ENCODE measurements around the gene MKX.

DNA sequence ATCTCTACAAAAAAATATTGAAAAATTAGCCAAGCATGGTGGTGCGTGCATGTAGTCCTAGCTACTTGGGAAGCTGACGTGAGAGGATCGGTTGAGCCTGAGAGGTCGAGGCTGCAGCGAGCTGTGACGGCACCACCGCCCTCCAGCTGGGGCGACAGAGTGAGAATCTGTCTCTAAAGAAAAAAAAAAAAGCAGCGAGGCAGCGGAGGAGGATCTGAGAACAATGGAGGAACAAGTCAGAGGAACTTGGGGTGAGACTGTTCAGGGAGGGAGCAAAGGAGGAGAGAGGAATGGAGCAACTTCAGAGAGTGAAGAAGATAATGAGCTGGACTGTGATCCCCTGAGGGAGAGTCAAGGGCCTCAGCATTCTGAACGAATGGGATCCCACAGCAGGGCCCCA, 85.4 kb downstream of the MKX start:
- TF ChIP-seq, protein P1, sequence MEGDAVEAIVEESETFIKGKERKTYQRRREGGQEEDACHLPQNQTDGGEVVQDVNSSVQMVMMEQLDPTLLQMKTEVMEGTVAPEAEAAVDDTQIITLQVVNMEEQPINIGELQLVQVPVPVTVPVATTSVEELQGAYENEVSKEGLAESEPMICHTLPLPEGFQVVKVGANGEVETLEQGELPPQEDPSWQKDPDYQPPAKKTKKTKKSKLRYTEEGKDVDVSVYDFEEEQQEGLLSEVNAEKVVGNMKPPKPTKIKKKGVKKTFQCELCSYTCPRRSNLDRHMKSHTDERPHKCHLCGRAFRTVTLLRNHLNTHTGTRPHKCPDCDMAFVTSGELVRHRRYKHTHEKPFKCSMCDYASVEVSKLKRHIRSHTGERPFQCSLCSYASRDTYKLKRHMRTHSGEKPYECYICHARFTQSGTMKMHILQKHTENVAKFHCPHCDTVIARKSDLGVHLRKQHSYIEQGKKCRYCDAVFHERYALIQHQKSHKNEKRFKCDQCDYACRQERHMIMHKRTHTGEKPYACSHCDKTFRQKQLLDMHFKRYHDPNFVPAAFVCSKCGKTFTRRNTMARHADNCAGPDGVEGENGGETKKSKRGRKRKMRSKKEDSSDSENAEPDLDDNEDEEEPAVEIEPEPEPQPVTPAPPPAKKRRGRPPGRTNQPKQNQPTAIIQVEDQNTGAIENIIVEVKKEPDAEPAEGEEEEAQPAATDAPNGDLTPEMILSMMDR (IDR thresholded peaks at IDR 0.05) = no peak
- TF ChIP-seq POLR2A (IDR thresholded peaks at IDR 0.05) = no peak

All from lower leg skin (tissue), 3 donors.